Calu3 (cell line): ENCODE measurements around the gene NEK7. TPM values are rescaled to one million over a fixed set of nuclear protein-coding genes. Genes with fewer than 3 reads are reported as not detected.

ENCODE experiments used
- BruUV-seq: library from RNA; stranded (reverse); fragments of 400-500 nt; replicated peaks from 2 replicates; lab custom pipeline; 2021; lab: Mats Ljungman, UMichigan
- CTCF ChIA-PET: fragments of 300-600 bp; sonication (Branson Sonifier 250); formaldehyde crosslinking; loops from one replicate; lab custom pipeline; 2022; ENCODE audit warnings: antibody characterized with exemption; lab: Charles Lee
- DNase-seq: peaks from one replicate; pipeline ENCODE4 v3.0.0; 2022
- H3K27ac Mint-ChIP-seq: one replicate; pipeline ENCODE4 v1.8.0; 2022; ENCODE audit warnings: mixed read lengths; ENCODE audit not compliant: unreplicated experiment
- H3K27me3 Mint-ChIP-seq: one replicate; pipeline ENCODE4 v1.8.0; 2022; ENCODE audit warnings: mixed read lengths; ENCODE audit not compliant: unreplicated experiment
- H3K36me3 Mint-ChIP-seq: one replicate; pipeline ENCODE4 v1.8.0; 2022; ENCODE audit warnings: mild to moderate bottlenecking, moderate library complexity, mixed read lengths; ENCODE audit not compliant: insufficient read depth, unreplicated experiment
- H3K4me1 Mint-ChIP-seq: one replicate; pipeline ENCODE4 v1.8.0; 2022; ENCODE audit warnings: mild to moderate bottlenecking, low read depth, mixed read lengths; ENCODE audit not compliant: unreplicated experiment
- H3K4me3 Mint-ChIP-seq: one replicate; pipeline ENCODE4 v1.8.0; 2022; ENCODE audit warnings: mild to moderate bottlenecking, low read depth, moderate library complexity, mixed read lengths; ENCODE audit not compliant: unreplicated experiment
- H3K9me3 Mint-ChIP-seq: one replicate; pipeline ENCODE4 v1.8.0; 2022; ENCODE audit warnings: low read depth, mixed read lengths; ENCODE audit not compliant: unreplicated experiment
- intact Hi-C: fragments of 100-400 bp; cut with micrococcal nuclease; formaldehyde crosslinking; loops from one replicate; pipeline ENCODE4 v1.10.0; 2022; ENCODE audit not compliant: unreplicated experiment
- total RNA-seq: library from RNA; stranded (reverse); gene quantifications from 2 replicates; pipeline ENCODE4 v1.2.3, GENCODE V29; 2022
- TF ChIP-seq, protein P1 (sequence below): fragments of 200-600 bp; IDR thresholded peaks from one replicate; pipeline ENCODE4 v1.8.0; 2022; ENCODE audit warnings: antibody characterized with exemption; ENCODE audit not compliant: unreplicated experiment

The NEK7 gene
- total RNA-seq, 1 experiment from 2014 or later, result 145 TPM

GRCh38 chr1:198132060-198132781, 24.6 kb upstream of the NEK7 start:
- H3K4me3 Mint-ChIP-seq, result no peak overlapping the region
- TF ChIP-seq, protein P1, sequence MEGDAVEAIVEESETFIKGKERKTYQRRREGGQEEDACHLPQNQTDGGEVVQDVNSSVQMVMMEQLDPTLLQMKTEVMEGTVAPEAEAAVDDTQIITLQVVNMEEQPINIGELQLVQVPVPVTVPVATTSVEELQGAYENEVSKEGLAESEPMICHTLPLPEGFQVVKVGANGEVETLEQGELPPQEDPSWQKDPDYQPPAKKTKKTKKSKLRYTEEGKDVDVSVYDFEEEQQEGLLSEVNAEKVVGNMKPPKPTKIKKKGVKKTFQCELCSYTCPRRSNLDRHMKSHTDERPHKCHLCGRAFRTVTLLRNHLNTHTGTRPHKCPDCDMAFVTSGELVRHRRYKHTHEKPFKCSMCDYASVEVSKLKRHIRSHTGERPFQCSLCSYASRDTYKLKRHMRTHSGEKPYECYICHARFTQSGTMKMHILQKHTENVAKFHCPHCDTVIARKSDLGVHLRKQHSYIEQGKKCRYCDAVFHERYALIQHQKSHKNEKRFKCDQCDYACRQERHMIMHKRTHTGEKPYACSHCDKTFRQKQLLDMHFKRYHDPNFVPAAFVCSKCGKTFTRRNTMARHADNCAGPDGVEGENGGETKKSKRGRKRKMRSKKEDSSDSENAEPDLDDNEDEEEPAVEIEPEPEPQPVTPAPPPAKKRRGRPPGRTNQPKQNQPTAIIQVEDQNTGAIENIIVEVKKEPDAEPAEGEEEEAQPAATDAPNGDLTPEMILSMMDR, result no peak
- intact Hi-C loops, result no loop called here
- peak overlapping the region; percentile 12 for H3K27ac Mint-ChIP-seq
- CTCF ChIA-PET, result no interaction called here
- no peaks in the 10 kb centered on the region for H3K27me3 Mint-ChIP-seq
- DNase-seq, result no peak
- H3K36me3 Mint-ChIP-seq, result peaks cover 12% of the 10 kb centered on the region
- no TSS peak for BruUV-seq
- H3K4me1 Mint-ChIP-seq, result peaks cover 79% of the 10 kb centered on the region
- H3K9me3 Mint-ChIP-seq, result peaks cover 7% of the 10 kb centered on the region

GRCh38 chr1:198134252-198134651, 22.5 kb upstream of the NEK7 start:
- TF ChIP-seq, protein P1, result no peak
- CTCF ChIA-PET, result no interaction called here
- no TSS peak for BruUV-seq
- no peaks in the 10 kb centered on the region for H3K27me3 Mint-ChIP-seq
- intact Hi-C loops, result no loop called here
- H3K9me3 Mint-ChIP-seq, result peaks cover 7% of the 10 kb centered on the region
- no peak for DNase-seq
- peaks cover 59% of the 10 kb centered on the region for H3K4me1 Mint-ChIP-seq
- H3K27ac Mint-ChIP-seq, result peak overlapping the region; percentile 6
- H3K4me3 Mint-ChIP-seq, result no peak overlapping the region
- no peaks in the 10 kb centered on the region for H3K36me3 Mint-ChIP-seq

- DNase-seq, result no peak
- no TSS peak for BruUV-seq
- H3K9me3 Mint-ChIP-seq, result peaks cover 11% of the 10 kb centered on the region
- TF ChIP-seq, protein P1, result no peak
- H3K27ac Mint-ChIP-seq, result peak overlapping the region; percentile 6
- no peak overlapping the region for H3K4me3 Mint-ChIP-seq
- CTCF ChIA-PET, result interaction anchor here (0.6 to 1.2 kb wide), 5 partner anchors 9 to 43 kb away, joined by 3 to 5 read pairs (median 3); no protein-coding TSS in a partner anchor
- no peaks in the 10 kb centered on the region for H3K36me3 Mint-ChIP-seq
- intact Hi-C loops, result no loop called here
- no peaks in the 10 kb centered on the region for H3K27me3 Mint-ChIP-seq
- peaks cover 48% of the 10 kb centered on the region for H3K4me1 Mint-ChIP-seq
These were observed 21.4 kb upstream of the NEK7 start for GRCh38 chr1:198135366-198135765.

DNA sequence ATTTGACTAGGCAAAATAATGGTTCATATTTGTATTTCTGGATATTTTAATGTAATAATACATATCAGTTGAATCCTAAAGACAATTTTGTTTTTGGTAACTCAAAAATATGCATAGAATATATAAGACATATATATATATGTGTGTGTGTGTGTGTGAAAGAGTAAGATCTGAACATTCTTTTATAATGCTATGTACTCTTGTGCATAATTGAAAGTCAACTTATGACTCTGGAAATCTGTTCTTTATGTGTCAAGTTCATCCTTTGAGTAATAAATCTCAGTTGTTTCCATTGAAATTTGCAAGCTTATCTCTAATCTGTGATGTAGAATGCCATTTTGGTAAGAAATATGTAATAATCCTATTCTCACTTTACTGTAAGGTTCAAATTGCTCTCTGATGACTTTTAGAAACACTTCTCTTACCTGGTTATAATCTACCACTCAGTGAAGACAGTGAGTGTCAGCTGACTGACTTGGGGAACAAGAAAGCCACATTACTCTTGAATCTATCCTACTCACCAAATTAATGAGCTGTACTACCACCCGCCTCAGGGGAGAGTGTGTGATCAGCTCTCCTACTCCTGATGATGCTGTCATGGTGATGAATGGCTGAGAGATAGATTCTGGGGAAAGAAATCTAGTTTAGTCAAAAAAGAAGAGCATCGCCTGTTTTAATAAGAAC, 15.0 kb upstream of the NEK7 start:
- DNase-seq, result no peak
- no TSS peak for BruUV-seq
- peaks cover 7% of the 10 kb centered on the region for H3K4me1 Mint-ChIP-seq
- intact Hi-C loops, result no loop called here
- H3K27ac Mint-ChIP-seq, result no peak overlapping the region
- peaks cover 6% of the 10 kb centered on the region for H3K9me3 Mint-ChIP-seq
- H3K27me3 Mint-ChIP-seq, result no peaks in the 10 kb centered on the region
- H3K4me3 Mint-ChIP-seq, result no peak overlapping the region
- no peaks in the 10 kb centered on the region for H3K36me3 Mint-ChIP-seq
- TF ChIP-seq, protein P1, result no peak
- CTCF ChIA-PET, result no interaction called here
